Activated CD4-positive, alpha-beta T cell treated with anti-CD3 and anti-CD28 coated beads, Interleukin-2, Interleukin-4, amounts not matched to agents 100 ng/mL and 50 ng/mL, durations not matched to agents 16 hours and 8 hours (primary cell): ENCODE data around the gene UBAC1.

Source experiments
- DNase-seq: peaks from one replicate; pipeline ENCODE4 v3.0.0-alpha.2; 2020; ENCODE audit warnings: low spot score

Gene UBAC1, protein sequence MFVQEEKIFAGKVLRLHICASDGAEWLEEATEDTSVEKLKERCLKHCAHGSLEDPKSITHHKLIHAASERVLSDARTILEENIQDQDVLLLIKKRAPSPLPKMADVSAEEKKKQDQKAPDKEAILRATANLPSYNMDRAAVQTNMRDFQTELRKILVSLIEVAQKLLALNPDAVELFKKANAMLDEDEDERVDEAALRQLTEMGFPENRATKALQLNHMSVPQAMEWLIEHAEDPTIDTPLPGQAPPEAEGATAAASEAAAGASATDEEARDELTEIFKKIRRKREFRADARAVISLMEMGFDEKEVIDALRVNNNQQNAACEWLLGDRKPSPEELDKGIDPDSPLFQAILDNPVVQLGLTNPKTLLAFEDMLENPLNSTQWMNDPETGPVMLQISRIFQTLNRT

GRCh38 chr9:135961277-135961715 lies at the start of gene UBAC1:
UBAC1 (minus strand) TSS chr9:135961373; CDS start chr9:135961162, 211 bp downstream.
- peak; percentile 95 for DNase-seq

DNA sequence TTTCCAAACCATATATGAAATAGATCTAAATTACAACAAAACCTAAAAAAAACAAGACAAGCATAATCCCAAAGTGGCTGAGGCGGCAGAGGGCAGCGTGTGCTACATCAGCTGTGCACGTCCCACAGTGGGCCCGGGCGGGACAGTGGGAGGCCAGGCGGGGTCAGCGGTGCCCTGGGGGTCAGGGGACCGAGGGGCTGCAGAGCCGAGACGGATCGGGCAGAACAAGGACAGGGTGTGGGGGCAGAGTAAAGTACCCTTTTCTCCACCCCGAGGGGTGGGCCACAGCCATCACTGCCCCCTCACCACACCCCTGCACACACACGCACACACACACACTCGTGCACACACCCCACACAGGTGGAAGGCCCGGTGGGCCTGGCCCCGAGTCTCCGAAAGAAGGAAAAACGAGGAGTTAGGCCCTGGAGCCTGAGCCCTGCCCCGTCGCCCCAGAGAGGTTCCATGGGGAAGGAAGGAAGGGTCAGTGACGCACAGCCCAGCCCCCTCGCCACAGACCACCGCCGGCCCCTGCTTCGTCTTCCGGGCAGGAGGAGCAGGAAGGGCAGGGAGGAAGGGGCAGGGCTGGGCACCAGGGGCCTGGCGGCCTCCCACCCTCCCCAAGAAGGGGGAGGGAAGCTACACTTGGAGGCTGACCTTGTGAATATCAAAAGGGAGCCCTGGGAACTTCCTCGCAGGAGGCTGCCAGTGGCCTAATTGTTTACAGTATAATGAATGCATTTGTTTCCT lies 49.6 kb upstream of the UBAC1 start:
- DNase-seq = no peak

DNA sequence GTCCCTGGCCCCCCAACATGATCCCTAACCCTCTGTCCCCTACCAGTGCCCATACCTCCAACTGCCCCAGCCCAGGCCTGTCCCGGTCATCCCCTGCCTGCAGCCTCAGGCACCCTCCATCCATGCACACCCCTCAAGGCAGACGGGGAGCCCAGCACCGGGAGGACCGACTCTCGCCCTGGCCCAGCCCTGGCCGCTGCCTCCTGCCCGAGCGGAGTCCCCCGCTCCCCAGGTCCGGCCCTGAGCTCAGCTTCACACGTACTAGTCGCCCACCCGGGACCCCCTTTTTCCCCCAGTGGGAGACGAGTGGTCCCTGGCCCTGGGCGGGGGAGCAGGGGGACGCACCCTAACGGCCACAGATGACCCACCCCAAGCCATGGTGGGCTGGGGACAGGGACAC lies 49.0 kb upstream of the UBAC1 start:
- no peak for DNase-seq

DNA sequence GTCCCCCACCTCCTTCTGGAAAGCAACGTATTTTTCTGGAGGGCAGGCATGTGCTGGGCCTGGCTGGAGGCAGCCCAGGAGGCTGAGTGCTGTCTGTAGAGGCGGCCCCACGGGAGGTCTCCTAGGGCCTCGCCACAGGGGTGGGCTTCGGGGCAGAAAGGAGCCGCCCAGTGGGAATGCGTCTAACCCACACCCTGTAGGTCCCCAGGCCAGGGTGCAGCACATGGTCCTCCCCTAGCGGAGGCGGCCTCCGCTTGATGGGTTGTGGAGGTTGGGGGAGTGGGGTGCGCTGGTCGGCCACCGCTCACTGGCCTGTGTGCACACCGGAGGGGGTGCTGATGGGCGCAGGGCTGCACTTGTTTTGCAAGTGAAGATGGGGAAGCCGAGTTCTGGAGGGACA lies 48.3 kb upstream of the UBAC1 start:
- no peak for DNase-seq

DNA sequence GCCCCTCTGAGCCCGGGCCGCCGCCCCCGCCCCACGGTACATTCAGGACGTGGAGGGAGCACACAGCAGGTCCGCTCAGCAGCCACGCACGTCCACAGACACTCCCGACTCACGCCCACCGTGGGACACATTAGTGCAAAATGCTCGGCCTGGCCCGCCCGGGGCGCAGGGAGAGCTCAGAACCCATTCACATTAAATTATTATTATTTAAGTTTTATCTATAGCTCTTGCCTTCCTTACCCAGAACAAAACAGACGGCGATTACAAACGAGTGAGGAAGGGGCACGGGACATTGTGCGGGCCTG lies 47.5 kb upstream of the UBAC1 start:
- no peak for DNase-seq

GRCh38 chr9:136007934-136008692 lies 46.9 kb upstream of the UBAC1 start:
- DNase-seq = no peak

GRCh38 chr9:136007276-136007933 lies 46.2 kb upstream of the UBAC1 start:
- no peak for DNase-seq

DNA sequence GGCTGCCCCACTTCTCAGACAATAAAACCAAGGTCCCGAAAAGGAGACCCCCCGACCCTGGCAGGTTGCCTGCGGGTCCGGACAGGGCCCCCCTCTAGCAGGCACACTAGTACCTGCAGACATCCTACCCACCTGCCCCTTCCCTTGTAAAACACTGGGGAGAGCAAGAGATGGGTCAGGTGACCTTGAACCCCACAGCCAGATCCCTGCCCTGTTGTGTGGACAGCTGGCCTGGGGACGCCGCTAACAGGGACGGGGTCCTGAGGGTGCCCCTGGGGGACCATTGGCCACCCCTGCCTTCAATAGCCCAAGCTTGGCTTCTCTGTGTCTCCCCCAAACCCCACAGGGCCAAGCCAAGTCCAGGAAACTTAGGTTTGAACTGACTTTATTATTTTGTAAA lies 45.0 kb upstream of the UBAC1 start:
- no peak for DNase-seq

- DNase-seq = no peak
Measured at GRCh38 chr9:136004712-136005111, 43.5 kb upstream of the UBAC1 start.

DNA sequence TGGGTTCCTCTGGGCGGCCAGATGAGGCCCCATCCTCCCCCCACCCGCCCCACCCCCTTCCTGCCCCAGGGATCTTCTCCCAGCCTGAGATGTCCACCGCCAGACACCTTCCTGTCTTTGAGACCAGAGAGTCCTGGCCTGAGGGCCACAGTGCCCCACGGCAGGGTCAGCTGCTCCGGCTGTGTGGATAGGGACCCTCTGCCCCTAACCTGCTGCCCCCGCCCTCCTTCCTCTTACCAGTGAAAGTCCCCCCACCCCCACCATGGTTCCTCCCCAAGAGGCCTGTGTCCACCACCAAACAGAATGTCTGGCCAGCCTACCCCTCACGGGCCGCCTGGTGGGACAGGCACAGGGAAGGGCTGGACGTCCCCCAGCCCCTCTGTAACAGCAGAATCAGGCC lies 43.0 kb upstream of the UBAC1 start:
- no peak for DNase-seq

DNA sequence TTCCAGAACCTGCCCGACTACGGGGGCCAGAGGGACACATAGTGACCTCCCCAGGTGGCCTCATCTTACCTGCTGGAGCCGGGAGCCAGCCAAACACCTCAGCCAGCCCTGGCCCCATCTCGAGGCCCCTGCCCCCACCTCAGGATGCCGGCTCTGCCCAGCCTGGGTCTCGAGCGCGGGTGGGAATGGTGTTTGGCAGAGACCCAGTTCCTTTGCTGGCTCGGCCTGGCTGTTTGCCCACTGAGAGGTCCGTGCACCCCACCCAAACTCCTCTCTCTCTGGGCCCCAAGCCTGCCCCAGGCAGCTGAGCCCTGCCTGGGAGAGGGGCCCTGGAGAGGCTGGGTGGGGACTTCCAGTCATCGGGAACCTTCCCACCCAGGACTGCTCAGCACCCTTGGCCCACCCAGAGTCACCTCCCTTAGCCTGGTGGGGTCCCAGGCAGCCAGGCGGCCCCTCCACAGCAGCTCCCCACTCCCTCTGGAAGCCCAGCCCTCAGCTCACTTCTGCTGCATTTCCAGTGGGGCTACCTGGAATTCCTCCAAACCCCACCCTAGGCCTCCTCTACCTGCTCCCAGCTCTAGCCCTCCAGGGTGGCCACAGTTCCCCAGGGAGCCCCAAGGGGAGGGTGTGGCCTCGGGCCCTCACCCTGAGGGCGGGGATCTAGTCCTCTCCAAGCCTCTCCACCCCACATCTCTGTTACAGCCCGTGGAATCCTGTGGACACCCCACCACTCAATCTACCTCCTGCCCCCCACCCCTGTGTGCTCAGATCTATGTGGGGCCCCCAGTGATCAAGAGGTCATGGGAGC lies 42.4 kb upstream of the UBAC1 start:
- DNase-seq = no peak

DNA sequence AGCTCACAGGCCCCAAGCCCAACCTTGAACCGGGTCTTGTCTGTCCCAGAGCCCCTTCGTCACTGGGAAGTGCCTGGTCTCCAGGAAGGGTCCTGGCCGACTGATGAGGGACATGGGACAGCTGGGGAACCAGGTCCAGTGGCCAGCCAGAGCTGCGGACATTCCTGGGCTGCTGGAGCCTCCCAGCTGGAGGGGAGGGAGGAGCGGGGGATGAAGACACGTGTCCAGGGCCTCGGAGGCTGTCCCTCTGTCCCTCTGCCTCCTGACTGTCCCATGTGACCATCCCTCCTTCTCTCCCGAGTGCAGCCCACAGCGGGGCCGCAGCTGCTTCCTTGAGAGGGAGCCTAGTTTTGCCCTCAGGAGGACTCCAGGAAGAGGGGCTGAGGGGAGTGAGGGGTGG lies 41.7 kb upstream of the UBAC1 start:
- no peak for DNase-seq

GRCh38 chr9:136002215-136002614 lies 41.0 kb upstream of the UBAC1 start:
- no peak for DNase-seq

- no peak for DNase-seq
Measured at GRCh38 chr9:136001231-136001630, 40.1 kb upstream of the UBAC1 start.

- DNase-seq = no peak
Measured at GRCh38 chr9:135998410-135999071, 37.4 kb upstream of the UBAC1 start.

- no peak for DNase-seq
Measured at GRCh38 chr9:135998016-135998380, 36.8 kb upstream of the UBAC1 start.

- no peak for DNase-seq
Measured at GRCh38 chr9:135997090-135998015, 36.2 kb upstream of the UBAC1 start.

GRCh38 chr9:135995816-135996215 lies 34.6 kb upstream of the UBAC1 start:
- no peak for DNase-seq

GRCh38 chr9:135994501-135995192 lies 33.5 kb upstream of the UBAC1 start:
- DNase-seq = no peak
